Glomerular endothelial cell (primary cell): Measurements from ENCODE around the gene GMNC. TPM values are rescaled to one million over a fixed set of nuclear protein-coding genes. Genes with fewer than 3 reads are reported as not detected.
"Not testable (repeated sequence)": the region's sequence is repeated elsewhere in the genome, so short reads cannot be mapped to it uniquely, and the experiment has no call there.

Experiments
- DNase-seq: peaks from one replicate; pipeline ENCODE4 v3.0.0-alpha.2; 2011; ENCODE audit warnings: low read depth, low spot score; ENCODE audit errors: extremely low read depth
- total RNA-seq: library from RNA; depleted of rRNA; stranded (reverse); fragments of >200 nt; gene quantifications from 2 replicates; pipeline ENCODE4 v1.2.3, GENCODE V29; 2015

Gene GMNC, protein sequence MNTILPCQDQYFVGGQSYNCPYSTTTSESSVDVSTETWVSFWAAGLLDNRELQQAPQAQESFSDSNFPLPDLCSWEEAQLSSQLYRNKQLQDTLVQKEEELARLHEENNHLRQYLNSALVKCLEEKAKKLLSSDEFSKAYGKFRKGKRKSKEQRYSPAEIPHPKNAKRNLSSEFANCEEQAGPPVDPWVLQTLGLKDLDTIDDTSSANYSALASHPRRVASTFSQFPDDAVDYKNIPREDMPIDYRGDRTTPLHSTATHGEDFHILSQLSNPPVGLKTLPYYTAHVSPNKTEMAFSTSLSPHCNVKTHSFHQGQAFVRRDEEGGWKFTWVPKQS
- 0.06 TPM in 1 of 2 replicates, not detected in the other for total RNA-seq

DNA sequence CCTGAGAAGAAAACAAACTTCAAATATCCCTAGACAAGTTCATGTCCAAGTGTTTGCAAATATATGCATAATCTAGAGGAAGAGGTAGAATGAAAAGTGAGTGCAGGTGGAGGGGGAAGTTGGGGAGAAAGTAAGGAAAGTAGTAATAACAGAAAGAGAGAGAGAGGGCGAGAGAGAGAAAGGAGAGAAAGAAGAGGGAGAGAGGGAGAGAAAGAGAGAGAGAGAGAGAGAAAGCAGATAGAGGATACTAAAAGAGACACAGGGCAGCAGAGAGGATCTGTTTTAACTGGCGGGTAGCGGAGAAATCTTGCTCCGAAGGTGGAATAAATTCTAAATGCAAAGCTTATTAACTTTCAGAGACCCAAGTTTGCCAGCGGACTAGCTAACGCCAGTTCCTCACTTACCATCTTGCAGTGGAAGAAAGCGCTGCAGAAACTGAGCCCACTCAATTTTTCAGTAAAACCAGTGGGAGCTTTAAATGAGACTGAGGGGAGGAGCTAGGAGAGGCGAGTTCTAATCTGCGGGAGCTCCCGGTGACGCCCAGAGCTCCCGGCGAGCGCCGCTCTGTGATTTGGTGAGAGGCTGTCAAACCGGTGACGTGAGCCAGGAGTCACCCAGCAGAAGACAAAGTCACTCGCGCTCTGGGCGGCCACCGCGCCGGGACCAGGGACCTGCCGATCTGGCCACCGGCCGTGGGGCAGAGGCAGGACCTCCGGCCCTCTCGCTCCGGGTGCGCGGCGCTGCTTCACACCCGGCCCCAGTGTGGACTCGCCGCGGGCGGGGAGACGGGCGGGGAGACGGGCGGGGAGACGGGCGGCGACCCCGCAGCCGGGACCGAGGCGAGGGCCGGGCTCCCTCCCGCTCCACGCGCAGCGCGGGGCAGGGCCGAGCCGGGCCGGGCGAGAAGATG lies at the start of gene GMNC:
Gene GMNC, minus strand, starts transcription at position 486 of the 910 bp plus-strand sequence. Its CDS starts 79 bp downstream, at position 407.
- peak; percentile 14 for DNase-seq

DNA sequence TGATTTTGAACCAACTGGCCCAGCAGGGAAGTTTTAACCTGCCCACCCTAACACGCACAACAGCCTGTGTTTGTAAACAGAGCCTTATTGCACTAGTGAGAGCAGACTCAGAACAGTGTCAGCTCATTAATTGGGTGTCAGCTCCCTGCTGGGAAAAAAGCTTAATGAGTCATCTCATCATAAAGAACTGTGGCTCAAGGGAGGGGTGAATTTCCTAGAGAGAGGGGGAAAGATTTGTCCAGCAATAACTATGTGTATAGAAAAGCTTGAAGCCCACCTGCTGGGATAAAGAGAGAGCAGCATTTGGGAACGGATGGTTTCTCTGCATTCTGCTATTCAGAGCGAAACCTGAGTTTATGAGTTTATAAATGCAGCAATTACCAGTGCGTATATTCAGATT lies 48.9 kb upstream of the GMNC start:
- no peak for DNase-seq

- DNase-seq: no peak
Measured at GRCh38 chr3:190909908-190910307, 47.4 kb upstream of the GMNC start.

DNA sequence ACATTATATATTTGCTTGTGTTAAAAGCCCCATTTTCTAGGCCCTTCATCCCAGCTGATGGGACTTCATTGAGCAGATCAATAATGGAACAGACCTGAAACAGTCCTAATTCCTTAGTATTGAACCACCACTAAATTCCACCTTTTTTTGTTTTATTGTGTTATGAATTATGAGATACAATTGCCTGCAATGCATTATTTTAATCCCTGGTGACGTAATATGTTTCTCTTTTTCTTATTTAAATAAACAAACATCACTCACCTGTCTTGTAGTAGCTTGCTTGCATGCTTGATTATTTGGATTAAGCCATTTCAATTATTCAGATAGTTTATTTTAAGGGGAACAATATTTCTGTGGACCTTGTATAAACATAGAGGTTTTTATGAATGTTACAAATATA lies 40.7 kb upstream of the GMNC start:
- DNase-seq: no peak

GRCh38 chr3:190902292-190902691 lies 39.8 kb upstream of the GMNC start:
- no peak for DNase-seq

DNA sequence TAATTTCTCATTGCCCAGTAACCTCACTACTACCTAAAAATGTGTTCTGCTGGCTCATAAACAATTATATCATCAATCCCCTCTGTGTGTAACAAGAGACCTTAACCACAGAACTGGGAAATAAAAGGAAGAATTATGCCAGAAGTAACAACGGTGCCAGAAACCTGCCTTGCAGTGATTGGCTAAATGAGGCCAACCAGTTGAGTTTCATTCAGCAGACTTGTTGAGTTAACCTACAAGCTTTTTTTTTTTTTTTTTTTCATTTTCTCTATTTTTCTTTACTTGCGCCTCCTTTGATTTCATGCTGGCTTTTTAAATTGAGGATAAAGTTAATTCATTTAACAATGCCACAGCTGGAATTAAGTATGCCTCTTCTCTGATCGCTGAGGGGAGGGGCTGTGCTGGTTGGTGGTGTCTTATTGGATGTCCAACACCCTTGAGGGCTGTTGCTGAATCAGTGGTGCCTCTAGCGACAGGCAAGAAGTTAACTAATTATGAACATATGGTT lies 30.0 kb upstream of the GMNC start:
- no peak for DNase-seq

- DNase-seq: no peak
Measured at GRCh38 chr3:190886945-190887344, 24.5 kb upstream of the GMNC start.

- peak; percentile 25 for DNase-seq
Measured at GRCh38 chr3:190883973-190884832, 21.7 kb upstream of the GMNC start.

DNA sequence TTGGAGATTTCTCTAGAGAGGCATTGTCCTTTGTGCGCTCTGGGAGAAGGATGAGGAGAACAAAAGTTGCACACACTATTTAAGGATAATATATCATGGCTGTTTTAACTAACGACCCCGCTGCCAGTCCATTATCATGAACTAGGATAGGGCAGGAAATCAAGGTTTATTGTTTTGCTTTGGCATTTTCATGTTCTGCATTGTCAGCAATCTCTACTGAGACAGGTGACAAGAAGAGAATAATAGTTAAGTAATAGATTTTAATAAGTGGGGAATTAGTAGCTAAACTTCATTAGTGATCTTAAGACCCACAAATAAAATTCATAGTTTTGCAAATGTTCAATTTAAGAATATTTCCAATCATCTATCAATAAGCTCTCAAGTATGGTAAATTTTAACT lies 20.6 kb upstream of the GMNC start:
- no peak for DNase-seq

GRCh38 chr3:190877925-190878324 lies 15.4 kb upstream of the GMNC start:
- DNase-seq: no peak

DNA sequence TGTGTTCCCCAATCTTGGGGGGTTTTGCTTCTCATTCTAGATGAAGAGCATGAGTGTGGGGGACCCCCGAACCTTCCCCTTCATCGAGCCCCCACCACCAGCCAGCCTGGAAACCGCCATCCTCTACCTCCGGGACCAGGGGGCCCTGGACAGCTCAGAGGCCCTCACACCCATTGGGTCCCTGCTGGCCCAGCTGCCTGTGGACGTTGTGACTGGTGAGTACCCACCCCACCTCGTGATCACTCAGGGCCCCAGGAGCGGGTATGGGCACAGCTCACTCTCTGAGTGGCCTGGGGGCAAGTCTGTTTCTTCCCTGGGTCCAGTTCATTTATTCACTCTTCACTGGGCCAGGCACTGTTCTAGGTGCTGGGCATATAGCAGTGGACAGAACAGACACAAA lies 13.9 kb upstream of the GMNC start:
- DNase-seq: not testable (repeated sequence)

DNA sequence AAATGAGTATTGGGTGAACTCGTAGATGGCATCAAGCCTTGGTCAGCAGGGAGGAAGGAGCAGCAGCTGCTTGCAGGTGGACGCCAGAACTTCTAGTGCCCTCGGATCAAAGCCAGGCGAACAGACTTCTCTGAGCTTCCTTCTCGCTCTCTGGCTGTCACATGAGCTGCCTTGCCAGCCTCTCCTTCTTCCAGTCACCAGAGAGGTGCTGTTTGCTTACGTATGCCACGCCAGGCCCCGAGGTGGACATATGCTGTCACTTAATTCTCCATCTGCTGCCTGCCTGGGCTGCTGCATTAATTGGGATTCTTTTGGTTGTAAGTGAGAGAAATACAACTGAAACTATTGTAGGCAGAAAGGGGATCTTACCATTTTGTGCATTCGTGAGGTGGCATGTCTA lies 12.6 kb upstream of the GMNC start:
- not testable (repeated sequence) for DNase-seq

DNA sequence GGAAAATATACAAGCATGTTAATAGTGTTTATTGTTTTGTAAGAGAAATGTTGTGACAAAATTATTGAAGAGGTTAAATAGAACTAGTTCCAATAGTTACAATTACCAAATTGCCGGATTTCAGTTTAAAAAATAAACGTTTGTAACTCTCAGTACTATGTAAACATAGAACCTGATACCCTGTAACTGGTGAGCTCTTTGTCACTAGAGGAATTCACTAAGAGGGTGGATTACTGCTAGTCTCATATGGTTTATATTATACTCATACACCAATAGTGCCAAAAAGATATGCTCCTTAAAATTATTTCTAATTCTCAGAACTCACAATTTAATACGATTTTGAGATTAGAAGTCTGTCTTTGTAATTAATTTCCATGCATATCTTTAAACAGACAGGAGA lies 7.6 kb upstream of the GMNC start:
- no peak for DNase-seq

- no peak for DNase-seq
Measured at GRCh38 chr3:190867071-190867470, 4.6 kb upstream of the GMNC start.

- no peak for DNase-seq
Measured at GRCh38 chr3:190865828-190866227, 3.3 kb upstream of the GMNC start.

DNA sequence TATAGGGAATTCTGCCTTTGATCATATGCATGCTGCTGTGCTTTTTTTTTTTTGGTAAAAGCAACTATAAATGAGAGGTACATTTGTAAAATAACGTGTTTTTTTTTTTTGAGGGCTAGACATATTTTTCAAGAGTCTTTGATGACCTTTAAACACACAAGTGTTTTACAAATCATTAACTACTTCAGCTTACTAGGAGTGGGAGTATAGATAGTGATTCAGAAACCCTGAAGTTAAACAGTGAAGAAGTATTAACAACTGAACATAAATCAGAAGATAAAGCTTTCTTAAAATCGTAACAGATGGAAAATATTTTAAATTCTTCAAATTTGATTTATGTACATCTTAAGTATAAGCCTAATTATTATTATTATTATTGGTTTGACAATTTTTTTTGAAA lies 2.9 kb upstream of the GMNC start:
- DNase-seq: no peak

DNA sequence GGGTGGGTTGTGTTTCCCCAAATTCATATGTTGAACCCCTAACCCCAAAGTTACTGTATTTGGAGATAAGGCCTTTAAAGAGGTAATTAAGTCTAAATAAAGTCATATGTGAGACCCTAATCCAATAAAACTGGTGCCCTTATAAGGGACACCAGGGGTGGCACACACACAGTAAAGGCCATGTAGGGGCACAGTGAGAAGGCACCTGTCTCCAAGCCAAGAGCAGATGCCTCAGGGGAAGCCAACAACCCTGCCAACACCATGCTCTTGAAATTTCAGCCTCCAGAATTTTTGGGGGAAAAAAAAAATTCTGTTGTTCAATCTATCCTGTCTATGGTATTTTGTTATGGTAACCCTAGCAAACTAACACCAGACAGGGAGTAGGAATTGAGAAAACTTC lies 1.5 kb upstream of the GMNC start:
- no peak for DNase-seq

DNA sequence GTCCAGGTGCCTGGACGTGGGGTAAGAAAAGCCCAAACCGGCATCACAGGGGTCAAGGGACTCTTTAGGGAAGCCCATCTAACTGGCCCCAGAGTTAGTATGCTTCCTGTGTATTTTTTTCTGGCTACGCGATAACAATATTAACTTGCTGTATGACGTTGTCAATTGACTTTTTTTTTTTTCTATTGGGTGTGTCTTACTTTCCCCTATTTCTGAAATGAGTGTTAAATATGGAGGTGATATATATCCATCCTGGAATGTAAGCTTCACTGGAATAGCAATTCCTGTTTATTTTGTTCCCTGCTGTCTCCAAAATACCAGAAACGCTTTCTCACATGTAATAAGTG lies 598 bp upstream of the GMNC start:
- no peak for DNase-seq

GRCh38 chr3:190860521-190860920 lies 2.0 kb downstream of the GMNC start:
- DNase-seq: no peak

- no peak for DNase-seq
Measured at GRCh38 chr3:190855151-190855550, 7.3 kb downstream of the GMNC start.

- no peak for DNase-seq
Measured at GRCh38 chr3:190854062-190854461, 8.4 kb downstream of the GMNC start.
